ENCODE results near the gene GPC1. TPM values are rescaled to one million over a fixed set of nuclear protein-coding genes. Genes with fewer than 3 reads are reported as not detected.
A peak's percentile ranks its signal among the peaks of the same experiment; 100 is the strongest.

The GPC1 gene
- total and polyA plus RNA-seq, 2 experiments from 2014 or later, result 71.4 to 142 TPM

DNA sequence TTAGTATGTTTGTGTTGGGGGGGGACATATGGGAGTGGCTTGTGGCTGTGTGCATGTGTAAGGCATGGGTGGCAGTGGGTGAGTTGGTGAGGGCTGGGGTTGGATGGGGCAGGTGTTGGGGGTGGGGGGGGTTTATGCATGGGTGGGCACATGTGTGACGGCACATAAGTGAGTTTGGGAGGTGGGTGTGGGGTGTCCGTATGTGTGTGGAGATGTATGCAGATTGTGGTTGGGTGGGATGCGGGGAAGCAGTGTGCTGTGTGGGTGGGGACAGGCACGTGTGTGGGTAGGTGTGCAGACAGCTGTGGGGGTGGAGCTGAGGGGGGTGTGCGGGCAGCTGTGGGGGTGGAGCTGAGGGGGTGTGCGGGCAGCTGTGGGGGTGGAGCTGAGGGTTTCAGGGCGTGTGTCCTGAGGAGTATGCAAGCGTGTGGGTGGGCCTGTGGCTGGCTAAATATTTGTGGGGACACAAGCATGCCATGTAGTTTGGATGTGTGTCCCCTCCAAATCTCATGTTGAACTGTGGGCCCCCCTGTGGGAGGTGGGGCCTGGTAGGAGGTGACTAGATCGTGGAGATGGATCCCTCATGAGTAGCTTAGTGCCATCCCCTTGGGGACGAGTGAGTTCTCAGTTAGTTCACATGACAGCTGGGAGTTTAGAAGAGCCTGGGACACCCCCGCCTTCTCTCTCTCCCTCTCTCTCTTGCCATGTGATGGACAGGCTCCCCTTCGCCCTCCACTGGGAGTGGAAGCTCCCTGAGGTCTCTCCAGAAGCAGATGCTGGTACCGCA lies 62.9 kb downstream of the GPC1 start:
- H3K4me1 ChIP-seq (ENCODE audit: insufficient read depth), result no peaks in the 10 kb centered on the region
- H3K27me3 ChIP-seq, result no peaks in the 10 kb centered on the region
- no peaks in the 10 kb centered on the region for H3K9me3 ChIP-seq (ENCODE audit: low read depth)
- no peak overlapping the region for H3K4me2 ChIP-seq
- no peak overlapping the region for H3K4me3 ChIP-seq
- H2AFZ ChIP-seq, result no peak overlapping the region
- H3K79me2 ChIP-seq, result no peaks in the 10 kb centered on the region
- 93% methylated on average over 5 of the region's 13 CpGs for WGBS (ENCODE audit: low lambda C conversion rate, missing lambda C conversion rate)
- no peaks in the 10 kb centered on the region for H3K9me2 ChIP-seq (replicated peaks; ENCODE audit: insufficient read depth)
- DNase-seq (ENCODE audit: low spot score), result peak; percentile 1
- H3K36me3 ChIP-seq (replicated peaks; ENCODE audit: insufficient read depth, low read depth), result no peaks in the 10 kb centered on the region
- H4K20me1 ChIP-seq (ENCODE audit: insufficient read depth, poor library complexity, severe bottlenecking), result no peaks in the 10 kb centered on the region
- TF ChIP-seq EZH2 (IDR thresholded peaks at IDR 0.05; ENCODE audit: borderline replicate concordance) (no peak), EZH2phosphoT487 (IDR thresholded peaks at IDR 0.05; ENCODE audit: low read depth, severe bottlenecking, unreplicated experiment) (no peak)
- TF ChIP-seq, protein P1, sequence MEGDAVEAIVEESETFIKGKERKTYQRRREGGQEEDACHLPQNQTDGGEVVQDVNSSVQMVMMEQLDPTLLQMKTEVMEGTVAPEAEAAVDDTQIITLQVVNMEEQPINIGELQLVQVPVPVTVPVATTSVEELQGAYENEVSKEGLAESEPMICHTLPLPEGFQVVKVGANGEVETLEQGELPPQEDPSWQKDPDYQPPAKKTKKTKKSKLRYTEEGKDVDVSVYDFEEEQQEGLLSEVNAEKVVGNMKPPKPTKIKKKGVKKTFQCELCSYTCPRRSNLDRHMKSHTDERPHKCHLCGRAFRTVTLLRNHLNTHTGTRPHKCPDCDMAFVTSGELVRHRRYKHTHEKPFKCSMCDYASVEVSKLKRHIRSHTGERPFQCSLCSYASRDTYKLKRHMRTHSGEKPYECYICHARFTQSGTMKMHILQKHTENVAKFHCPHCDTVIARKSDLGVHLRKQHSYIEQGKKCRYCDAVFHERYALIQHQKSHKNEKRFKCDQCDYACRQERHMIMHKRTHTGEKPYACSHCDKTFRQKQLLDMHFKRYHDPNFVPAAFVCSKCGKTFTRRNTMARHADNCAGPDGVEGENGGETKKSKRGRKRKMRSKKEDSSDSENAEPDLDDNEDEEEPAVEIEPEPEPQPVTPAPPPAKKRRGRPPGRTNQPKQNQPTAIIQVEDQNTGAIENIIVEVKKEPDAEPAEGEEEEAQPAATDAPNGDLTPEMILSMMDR (IDR thresholded peaks at IDR 0.05; ENCODE audit: poor library complexity), result no peak
- no peak overlapping the region for H3K27ac ChIP-seq

DNA sequence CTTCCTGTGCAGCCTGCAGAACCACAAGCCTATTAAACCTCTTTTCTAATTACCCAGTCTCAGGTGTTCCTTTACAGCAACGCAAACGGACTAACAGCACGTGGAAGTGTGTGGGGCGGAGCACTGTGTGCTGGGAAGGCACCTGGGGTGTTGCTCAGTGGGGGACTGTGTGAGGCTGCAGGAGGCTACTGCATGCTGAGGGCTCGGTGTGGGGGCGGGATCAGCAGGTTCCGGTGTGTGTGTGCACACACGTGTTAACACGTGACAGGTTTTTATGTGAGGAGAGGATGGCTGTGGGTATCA lies 63.4 kb downstream of the GPC1 start:
- H3K27me3 ChIP-seq, result no peaks in the 10 kb centered on the region
- H3K4me1 ChIP-seq (ENCODE audit: insufficient read depth), result no peaks in the 10 kb centered on the region
- no peak overlapping the region for H2AFZ ChIP-seq
- peak; percentile 1 for DNase-seq (ENCODE audit: low spot score)
- H3K4me2 ChIP-seq, result no peak overlapping the region
- H3K4me3 ChIP-seq, result no peak overlapping the region
- WGBS (ENCODE audit: low lambda C conversion rate, missing lambda C conversion rate), result 95% methylated on average over 9 of the region's 9 CpGs
- no peaks in the 10 kb centered on the region for H3K36me3 ChIP-seq (replicated peaks; ENCODE audit: insufficient read depth, low read depth)
- no peaks in the 10 kb centered on the region for H3K79me2 ChIP-seq
- H3K27ac ChIP-seq, result no peak overlapping the region
- H3K9me2 ChIP-seq (replicated peaks; ENCODE audit: insufficient read depth), result no peaks in the 10 kb centered on the region
- H3K9me3 ChIP-seq (ENCODE audit: low read depth), result no peaks in the 10 kb centered on the region
- no peaks in the 10 kb centered on the region for H4K20me1 ChIP-seq (ENCODE audit: insufficient read depth, poor library complexity, severe bottlenecking)
- TF ChIP-seq EZH2phosphoT487 (IDR thresholded peaks at IDR 0.05; ENCODE audit: low read depth, severe bottlenecking, unreplicated experiment) (no peak), EZH2 (IDR thresholded peaks at IDR 0.05; ENCODE audit: borderline replicate concordance) (no peak)
- TF ChIP-seq, protein P1 (IDR thresholded peaks at IDR 0.05; ENCODE audit: poor library complexity), result no peak

DNA sequence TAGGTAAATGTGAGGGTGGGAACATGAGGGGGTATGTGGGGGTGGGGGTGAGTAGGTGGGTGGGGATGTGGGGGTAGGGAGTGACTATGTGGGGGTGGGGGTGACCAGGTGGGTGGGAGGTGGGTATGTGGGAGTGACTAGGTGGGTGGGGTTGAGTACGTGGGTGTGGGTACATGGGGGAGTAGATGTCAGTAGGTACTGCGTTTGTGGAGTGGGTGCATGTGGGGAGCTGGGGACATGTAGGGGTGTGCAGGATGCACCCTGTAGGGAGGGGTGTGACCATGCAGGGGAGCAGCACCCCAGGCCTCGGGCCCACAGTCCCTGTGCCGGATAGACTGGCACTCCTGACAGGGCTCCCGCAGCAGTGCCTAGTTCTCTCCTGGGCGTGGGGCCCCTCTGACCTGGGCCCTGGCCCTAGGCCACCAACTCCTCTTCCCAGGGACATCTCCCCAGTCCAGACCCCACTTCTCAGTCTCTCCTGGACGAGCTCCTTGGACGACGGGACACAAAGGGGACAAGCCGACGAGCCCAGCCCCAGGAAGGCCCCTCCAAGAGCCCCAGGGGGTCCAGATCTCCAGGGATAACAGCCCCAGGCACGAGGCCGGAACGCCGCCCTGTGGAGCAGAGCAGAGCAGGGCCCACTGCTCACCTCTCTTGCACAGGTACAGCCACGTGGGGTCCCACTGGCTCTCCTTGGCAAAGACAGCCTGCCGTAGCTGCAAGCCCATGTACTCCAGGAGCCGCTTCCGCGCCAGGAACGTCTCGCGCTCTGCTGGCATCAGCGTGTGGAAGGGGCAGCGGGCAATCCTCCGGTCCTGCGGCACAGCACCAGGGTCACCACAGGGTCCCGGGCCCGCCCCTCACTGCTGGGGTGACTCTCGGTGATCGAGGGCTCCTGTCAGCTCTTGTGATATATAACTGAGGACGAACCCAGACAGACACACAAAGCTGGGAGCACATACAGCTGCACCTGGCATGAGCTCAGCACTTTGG lies 64.1 kb downstream of the GPC1 start:
- Histone ChIP-seq H3K79me2 (no peaks in the 10 kb centered on the region), H3K27ac (no peak overlapping the region), H3K4me3 (no peak overlapping the region), H3K4me1 (ENCODE audit: insufficient read depth) (no peaks in the 10 kb centered on the region), H2AFZ (no peak overlapping the region), H3K36me3 (replicated peaks; ENCODE audit: insufficient read depth, low read depth) (no peaks in the 10 kb centered on the region), H3K9me2 (replicated peaks; ENCODE audit: insufficient read depth) (no peaks in the 10 kb centered on the region), H4K20me1 (ENCODE audit: insufficient read depth, poor library complexity, severe bottlenecking) (no peaks in the 10 kb centered on the region), H3K9me3 (ENCODE audit: low read depth) (no peaks in the 10 kb centered on the region), H3K4me2 (no peak overlapping the region), H3K27me3 (no peaks in the 10 kb centered on the region)
- 88% methylated on average over 30 of the region's 32 CpGs for WGBS (ENCODE audit: low lambda C conversion rate, missing lambda C conversion rate)
- DNase-seq (ENCODE audit: low spot score), result peak; percentile 2
- no peak for TF ChIP-seq EZH2 (IDR thresholded peaks at IDR 0.05; ENCODE audit: borderline replicate concordance)
- TF ChIP-seq EZH2phosphoT487 (IDR thresholded peaks at IDR 0.05; ENCODE audit: low read depth, severe bottlenecking, unreplicated experiment), result no peak
- TF ChIP-seq, protein P1 (IDR thresholded peaks at IDR 0.05; ENCODE audit: poor library complexity), result no peak
